Mesodermal cell (in vitro differentiated cells): ENCODE results near the gene SORCS2.

Experiments used
- H3K27ac ChIP-seq: 2 replicates; pipeline ENCODE4 v1.7.0; 2013; ENCODE audit warnings: mild to moderate bottlenecking, low read depth, low read length, moderate library complexity; ENCODE audit not compliant: severe bottlenecking
- H3K36me3 ChIP-seq: 2 replicates; pipeline ENCODE4 v1.7.1; 2013; ENCODE audit warnings: mild to moderate bottlenecking, low read length, moderate library complexity; ENCODE audit not compliant: control insufficient read depth, insufficient read depth
- H3K4me1 ChIP-seq: one replicate; pipeline ENCODE4 v1.7.1; 2013; ENCODE audit warnings: mild to moderate bottlenecking, low read length; ENCODE audit not compliant: insufficient read depth, control insufficient read depth, poor library complexity, severe bottlenecking
- H3K4me3 ChIP-seq: 2 replicates; pipeline ENCODE4 v1.7.0; 2013; ENCODE audit warnings: low read length, control low read depth, mild to moderate bottlenecking; ENCODE audit not compliant: insufficient read depth, poor library complexity, severe bottlenecking; ENCODE audit errors: extremely low read depth
- H3K9me3 ChIP-seq: 2 replicates; pipeline ENCODE4 v1.7.1; 2013; ENCODE audit warnings: mild to moderate bottlenecking, low read length, moderate library complexity; ENCODE audit not compliant: control insufficient read depth
- WGBS, 2 experiments: methylation state at CpG; one replicate each; pipeline ENCODE4 v1.1.5; 2013; ENCODE audit warnings: missing lambda C conversion rate in 2 of 2; ENCODE audit not compliant: insufficient coverage in 2 of 2; 5-methylcytosine and 5-hydroxymethylcytosine counted together

Gene SORCS2

DNA sequence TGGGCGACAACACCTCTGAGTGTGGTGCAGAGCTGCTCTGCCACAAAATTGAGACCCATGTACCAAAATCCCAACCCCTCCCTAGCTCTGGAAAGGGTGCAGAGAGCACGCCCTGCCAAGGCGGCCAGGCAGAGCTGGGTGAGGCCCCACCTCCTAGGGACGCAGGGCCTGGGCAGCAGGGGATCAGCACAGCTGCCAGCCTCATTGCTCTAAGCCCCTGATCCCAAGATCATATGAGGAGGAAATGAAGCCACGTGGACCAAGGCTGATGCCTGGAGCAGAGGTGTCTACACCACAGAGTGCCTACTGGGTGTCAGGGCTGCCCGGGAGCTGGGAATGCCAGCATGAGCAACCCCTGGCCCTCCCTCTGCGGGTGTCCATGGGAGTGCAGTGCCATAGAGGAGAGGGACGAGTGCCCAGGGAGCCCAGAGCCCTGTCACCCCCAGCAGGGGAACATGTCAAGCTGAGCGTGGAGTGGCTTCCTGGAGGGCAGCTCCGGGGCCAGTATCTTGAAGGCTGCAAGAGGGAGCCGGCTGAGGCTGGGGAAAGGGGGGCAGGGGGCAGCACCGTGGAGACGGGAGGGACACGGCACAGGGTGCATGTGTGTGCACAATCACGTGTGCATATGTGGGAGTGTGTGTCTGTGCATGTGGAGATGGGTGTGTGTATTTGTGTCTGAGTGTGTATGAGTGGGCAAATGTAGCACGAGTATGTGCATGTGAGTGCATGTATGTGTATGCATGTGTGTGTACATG lies 306.3 kb downstream of the SORCS2 start:
- 76 to 80% methylated on average over 14 to 15 of the region's 16 CpGs for WGBS, 2 experiments
- no peaks in the 10 kb centered on the region for H3K36me3 ChIP-seq
- H3K4me3 ChIP-seq = no peak overlapping the region
- H3K4me1 ChIP-seq = no peaks in the 10 kb centered on the region
- H3K27ac ChIP-seq = no peak overlapping the region
- H3K9me3 ChIP-seq = no peaks in the 10 kb centered on the region

GRCh38 chr4:7499661-7500060 lies 307.3 kb downstream of the SORCS2 start:
- Histone ChIP-seq H3K27ac (no peak overlapping the region), H3K4me1 (no peaks in the 10 kb centered on the region), H3K9me3 (no peaks in the 10 kb centered on the region), H3K4me3 (no peak overlapping the region), H3K36me3 (no peaks in the 10 kb centered on the region)
- WGBS, 2 experiments = 93 to 96% methylated on average over 8 to 15 of the region's 16 CpGs

DNA sequence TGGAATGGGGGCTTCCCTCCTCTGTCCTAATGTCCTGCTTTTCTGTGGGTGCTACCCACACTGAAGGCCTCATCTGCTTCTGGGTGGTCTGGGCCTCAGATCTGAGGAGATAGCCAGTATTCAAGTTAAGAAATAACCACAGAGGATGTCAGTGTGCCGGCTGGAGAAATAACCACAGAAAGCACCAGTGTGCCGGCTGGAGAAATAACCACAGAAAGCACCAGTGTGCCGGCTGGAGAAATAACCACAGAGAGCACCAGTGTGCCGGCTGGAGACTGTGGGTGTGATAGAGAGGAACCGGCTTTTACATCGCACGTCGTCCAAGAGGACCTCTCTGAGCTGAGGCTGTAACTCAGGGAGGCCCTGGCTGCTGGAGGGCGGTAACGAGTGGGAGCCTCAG lies 308.1 kb downstream of the SORCS2 start:
- Histone ChIP-seq H3K4me1 (no peaks in the 10 kb centered on the region), H3K27ac (no peak overlapping the region), H3K4me3 (no peak overlapping the region), H3K36me3 (no peaks in the 10 kb centered on the region), H3K9me3 (no peaks in the 10 kb centered on the region)
- WGBS, 2 experiments = 77% methylated on average over 10 of the region's 10 CpGs

DNA sequence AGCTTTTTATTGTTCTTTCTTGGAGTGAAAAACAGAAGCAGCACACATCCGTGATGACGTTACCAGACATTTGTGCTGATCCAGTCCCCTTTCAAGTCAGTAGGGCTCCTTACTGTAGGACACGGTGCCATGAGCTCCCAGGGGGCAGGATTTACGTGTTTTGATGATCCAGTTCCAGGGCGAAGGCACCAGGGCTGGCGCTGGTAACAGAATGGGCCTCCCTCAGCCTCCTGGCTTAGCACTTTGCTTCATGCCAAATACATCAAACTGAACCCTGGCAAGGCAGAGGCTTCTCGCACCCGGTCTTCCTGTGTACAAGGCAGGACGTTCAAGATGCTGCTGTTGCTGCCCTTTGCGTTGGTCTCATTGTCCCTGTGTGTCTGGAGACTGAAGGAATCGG lies 309.0 kb downstream of the SORCS2 start:
- Histone ChIP-seq H3K27ac (no peak overlapping the region), H3K4me3 (no peak overlapping the region), H3K9me3 (no peaks in the 10 kb centered on the region), H3K4me1 (no peaks in the 10 kb centered on the region), H3K36me3 (no peaks in the 10 kb centered on the region)
- WGBS, 2 experiments = 89 to 91% methylated on average over 9 to 10 of the region's 11 CpGs

- 75 to 77% methylated on average over 9 to 11 of the region's 11 CpGs for WGBS, 2 experiments
- no peak overlapping the region for H3K27ac ChIP-seq
- H3K4me3 ChIP-seq = no peak overlapping the region
- H3K36me3 ChIP-seq = no peaks in the 10 kb centered on the region
- no peaks in the 10 kb centered on the region for H3K4me1 ChIP-seq
- no peaks in the 10 kb centered on the region for H3K9me3 ChIP-seq
Measured at GRCh38 chr4:7501873-7502272, 309.5 kb downstream of the SORCS2 start.

DNA sequence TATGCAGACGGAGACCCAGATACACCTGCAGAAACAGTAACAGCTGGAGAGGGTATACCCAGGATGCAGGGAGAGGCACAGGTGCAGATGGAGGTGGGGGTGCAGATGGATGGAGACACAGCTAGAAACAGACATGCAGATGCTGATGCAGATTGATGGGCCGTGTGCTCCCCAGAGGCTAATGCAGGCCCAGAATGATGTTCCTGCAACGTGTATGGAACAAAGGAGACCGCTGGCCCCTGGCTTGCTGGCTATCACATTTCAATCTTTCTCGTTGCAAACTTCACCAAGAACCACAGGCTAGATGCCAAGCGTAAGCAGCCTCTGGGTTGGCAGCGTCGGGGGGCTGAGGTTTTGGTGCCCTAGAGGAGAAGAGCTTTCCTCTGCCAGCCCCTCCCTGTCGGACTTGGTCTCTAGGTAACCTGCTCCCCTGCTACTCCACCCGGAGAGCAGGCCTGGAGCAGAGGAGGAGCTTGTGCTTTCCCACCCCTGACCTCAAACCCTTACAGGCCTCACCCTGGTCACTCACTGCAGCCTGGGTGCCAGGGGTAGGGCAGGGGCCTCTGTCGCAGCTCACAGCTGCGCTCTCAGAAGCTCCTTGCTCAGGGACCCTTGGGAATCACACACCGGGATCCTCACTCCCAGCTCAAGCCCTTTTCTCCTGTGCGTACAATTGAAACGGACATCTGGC lies 311.4 kb downstream of the SORCS2 start:
- no peaks in the 10 kb centered on the region for H3K9me3 ChIP-seq
- WGBS, 2 experiments = 60 to 84% methylated on average over 7 to 12 of the region's 15 CpGs
- H3K4me3 ChIP-seq = no peak overlapping the region
- no peaks in the 10 kb centered on the region for H3K4me1 ChIP-seq
- no peak overlapping the region for H3K27ac ChIP-seq
- no peaks in the 10 kb centered on the region for H3K36me3 ChIP-seq

DNA sequence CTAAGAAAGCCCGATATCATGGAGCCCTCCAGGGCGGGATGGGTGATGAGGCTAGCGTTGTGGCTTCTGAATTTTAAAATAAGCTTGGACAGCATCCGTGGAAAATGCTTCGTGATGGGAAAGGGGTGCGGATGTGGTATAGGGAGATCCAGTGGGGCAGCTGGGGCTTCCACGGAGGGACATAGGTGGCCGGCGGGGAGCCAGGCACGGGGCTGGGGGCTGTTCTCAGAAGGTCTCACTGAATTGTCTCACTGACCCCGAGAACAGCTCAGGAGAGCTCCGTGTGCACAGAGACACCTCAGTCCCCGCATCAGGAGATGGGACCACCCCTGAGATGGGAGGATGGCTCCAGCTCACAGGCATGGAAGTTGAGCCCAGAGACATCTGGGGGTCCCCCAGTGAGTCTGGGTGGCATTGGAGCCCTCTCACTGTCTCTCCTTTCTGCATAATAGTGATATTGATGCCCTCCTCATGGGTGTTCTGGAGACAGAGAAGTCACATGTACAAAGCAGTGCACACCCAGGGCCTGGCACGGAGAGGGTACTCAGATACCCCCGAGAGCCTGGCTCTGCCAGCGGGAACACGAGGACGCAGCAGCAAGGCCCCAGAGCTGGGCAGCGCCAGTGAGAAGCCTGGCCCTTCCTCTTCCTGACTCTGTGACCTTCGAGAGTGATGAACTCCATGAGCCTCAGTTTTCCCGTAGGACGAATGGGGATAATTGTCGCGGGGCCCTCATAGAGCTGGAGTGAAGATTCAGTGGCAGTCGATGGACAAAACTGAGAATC lies 313.0 kb downstream of the SORCS2 start:
- no peaks in the 10 kb centered on the region for H3K4me1 ChIP-seq
- no peak overlapping the region for H3K4me3 ChIP-seq
- no peak overlapping the region for H3K27ac ChIP-seq
- no peaks in the 10 kb centered on the region for H3K9me3 ChIP-seq
- no peaks in the 10 kb centered on the region for H3K36me3 ChIP-seq
- whole genome bisulfite sequencing, 2 experiments = 94 to 96% methylated on average over 25 of the region's 25 CpGs

DNA sequence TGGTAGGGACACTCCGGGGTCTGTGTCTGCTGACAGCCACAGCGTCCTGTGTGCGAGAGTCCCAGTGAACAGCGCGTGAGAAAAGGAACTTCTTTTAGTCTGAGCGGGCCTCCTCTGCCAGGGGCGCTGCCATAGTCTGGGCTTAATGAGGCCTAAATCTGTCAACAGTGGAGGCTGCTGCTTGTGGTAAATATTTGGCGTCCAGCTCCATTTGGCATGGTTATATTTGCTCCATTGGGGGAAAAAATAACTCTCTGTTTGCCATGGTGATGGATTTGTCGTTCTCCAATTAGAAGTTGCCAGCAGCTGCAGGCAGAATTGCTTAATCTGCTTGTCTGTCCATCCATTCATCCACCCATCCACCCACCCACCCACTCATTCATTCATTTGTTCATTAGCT lies 313.8 kb downstream of the SORCS2 start:
- Histone ChIP-seq H3K4me1 (no peaks in the 10 kb centered on the region), H3K27ac (no peak overlapping the region), H3K9me3 (no peaks in the 10 kb centered on the region), H3K4me3 (no peak overlapping the region), H3K36me3 (no peaks in the 10 kb centered on the region)
- WGBS, 2 experiments = 95 to 98% methylated on average over 8 of the region's 9 CpGs

DNA sequence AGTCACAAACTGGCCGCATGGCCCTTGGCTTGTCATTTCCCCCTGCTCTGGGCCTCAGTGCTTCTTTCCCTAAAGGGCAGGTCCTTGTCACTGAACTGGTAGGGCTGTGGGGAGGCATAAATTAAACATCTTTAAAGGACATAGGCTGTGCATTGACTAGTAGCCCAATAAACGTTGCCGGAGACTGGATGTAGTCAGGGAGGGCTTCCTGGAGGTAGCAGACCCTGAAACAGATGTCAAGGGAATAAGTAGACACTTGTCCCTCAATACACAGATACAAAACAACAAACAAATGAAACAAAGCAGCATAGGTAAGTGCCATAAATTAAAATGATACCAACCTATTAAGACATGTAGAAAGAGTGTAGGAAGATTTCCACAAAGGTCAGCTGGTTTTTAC lies 314.2 kb downstream of the SORCS2 start:
- H3K4me1 ChIP-seq = peaks cover 4% of the 10 kb centered on the region
- no peak overlapping the region for H3K27ac ChIP-seq
- no peaks in the 10 kb centered on the region for H3K36me3 ChIP-seq
- 100% methylated on average over 1 of the region's 3 CpGs for WGBS, 2 experiments
- H3K4me3 ChIP-seq = no peak overlapping the region
- no peaks in the 10 kb centered on the region for H3K9me3 ChIP-seq

GRCh38 chr4:7507381-7507780 lies 315.0 kb downstream of the SORCS2 start:
- Histone ChIP-seq H3K9me3 (no peaks in the 10 kb centered on the region), H3K4me3 (no peak overlapping the region), H3K27ac (no peak overlapping the region), H3K4me1 (peaks cover 6% of the 10 kb centered on the region), H3K36me3 (no peaks in the 10 kb centered on the region)
- 90 to 97% methylated on average over 8 of the region's 11 CpGs for WGBS, 2 experiments
